Measurements from ENCODE around the gene COQ10A.

COQ10A gene

DNA sequence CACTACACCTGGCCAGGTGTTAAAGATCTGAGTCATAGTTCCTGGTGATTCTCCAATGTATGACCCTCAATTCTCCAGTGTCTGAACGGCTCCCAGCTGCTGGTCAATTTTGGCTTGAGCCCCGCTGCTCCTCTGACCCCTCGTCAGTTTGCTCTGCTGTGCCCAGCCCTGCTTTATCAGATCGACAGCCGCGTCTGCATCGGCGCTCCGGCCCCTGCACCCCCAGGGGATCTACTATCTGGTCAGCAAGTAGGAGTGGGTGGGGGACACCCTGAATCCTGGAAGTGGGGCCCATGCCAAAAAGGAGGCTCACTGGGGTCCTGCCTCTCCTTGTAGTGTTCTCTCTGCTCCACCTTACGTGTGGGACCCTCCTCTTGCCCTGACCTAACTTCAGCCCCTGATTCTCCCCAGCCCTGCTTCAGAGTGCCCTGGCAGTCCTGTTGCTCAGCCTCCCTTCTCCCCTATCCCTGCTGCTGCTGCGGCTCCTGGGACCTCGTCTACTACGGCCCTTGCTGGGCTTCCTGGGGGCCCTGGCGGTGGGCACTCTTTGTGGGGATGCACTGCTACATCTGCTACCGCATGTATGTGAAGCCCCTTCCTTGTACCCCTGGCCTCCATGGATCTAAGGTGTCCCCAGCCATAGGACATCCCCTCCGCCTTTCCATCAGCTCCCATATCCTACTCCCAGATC, 31.9 kb upstream of the COQ10A start:
- TF ChIP-seq, protein P1, sequence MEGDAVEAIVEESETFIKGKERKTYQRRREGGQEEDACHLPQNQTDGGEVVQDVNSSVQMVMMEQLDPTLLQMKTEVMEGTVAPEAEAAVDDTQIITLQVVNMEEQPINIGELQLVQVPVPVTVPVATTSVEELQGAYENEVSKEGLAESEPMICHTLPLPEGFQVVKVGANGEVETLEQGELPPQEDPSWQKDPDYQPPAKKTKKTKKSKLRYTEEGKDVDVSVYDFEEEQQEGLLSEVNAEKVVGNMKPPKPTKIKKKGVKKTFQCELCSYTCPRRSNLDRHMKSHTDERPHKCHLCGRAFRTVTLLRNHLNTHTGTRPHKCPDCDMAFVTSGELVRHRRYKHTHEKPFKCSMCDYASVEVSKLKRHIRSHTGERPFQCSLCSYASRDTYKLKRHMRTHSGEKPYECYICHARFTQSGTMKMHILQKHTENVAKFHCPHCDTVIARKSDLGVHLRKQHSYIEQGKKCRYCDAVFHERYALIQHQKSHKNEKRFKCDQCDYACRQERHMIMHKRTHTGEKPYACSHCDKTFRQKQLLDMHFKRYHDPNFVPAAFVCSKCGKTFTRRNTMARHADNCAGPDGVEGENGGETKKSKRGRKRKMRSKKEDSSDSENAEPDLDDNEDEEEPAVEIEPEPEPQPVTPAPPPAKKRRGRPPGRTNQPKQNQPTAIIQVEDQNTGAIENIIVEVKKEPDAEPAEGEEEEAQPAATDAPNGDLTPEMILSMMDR (IDR thresholded peaks at IDR 0.05; ENCODE audit: extremely low read depth, missing control alignments), result no peak
- DNase-seq (ENCODE audit: low spot score), result no peak

DNA sequence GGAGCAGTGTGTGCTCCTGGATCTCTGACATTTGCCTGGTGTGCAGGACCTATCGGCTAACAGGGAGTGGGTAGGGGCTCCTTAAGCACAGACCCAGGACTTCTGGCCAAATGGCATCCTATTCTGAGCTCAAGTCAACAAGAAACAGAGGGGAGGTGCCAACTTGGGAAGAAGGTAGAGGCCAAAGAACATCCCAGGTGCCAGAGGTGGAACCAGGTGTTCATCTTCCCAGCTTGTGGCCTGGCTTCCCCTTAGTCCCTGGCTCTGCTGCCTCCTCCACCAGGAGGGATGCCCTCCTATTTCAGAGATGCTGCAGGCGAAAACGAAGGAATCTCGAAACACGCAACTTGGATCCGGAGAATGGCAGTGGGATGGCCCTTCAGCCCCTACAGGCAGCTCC, 30.7 kb upstream of the COQ10A start:
- DNase-seq (ENCODE audit: low spot score), result no peak
- TF ChIP-seq, protein P1 (IDR thresholded peaks at IDR 0.05; ENCODE audit: extremely low read depth, missing control alignments), result no peak

DNA sequence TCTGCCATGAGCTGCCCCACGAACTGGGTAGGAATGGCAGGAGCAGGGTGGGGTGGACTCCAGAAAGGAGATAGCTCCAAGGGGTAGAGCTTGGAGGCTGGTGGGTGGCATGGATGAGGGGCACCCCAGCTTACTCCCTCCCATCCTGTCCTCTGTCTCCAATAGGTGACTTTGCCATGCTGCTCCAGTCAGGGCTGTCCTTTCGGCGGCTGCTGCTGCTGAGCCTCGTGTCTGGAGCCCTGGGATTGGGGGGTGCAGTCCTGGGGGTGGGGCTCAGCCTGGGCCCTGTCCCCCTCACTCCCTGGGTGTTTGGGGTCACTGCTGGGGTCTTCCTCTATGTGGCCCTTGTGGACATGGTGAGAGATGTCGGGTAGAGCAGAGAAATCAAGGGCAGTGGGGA, 29.8 kb upstream of the COQ10A start:
- no peak for DNase-seq (ENCODE audit: low spot score)
- TF ChIP-seq, protein P1 (IDR thresholded peaks at IDR 0.05; ENCODE audit: extremely low read depth, missing control alignments), result no peak

DNA sequence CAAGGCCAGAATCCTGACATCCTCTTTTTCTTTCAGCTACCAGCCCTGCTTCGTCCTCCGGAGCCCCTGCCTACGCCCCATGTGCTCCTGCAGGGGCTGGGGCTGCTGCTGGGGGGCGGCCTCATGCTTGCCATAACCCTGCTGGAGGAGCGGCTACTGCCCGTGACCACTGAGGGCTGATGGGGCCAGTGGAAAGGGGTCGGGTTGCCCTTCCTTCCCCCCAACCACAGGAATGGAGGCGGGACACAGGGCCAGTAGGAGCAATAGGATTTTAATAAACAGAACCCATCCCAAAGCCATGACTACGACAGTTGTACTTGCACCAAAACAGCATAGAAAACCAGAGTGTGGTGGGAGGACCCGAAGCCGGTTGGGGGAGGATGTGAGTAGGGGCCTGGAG, 29.2 kb upstream of the COQ10A start:
- TF ChIP-seq, protein P1 (IDR thresholded peaks at IDR 0.05; ENCODE audit: extremely low read depth, missing control alignments), result no peak
- no peak for DNase-seq (ENCODE audit: low spot score)

DNA sequence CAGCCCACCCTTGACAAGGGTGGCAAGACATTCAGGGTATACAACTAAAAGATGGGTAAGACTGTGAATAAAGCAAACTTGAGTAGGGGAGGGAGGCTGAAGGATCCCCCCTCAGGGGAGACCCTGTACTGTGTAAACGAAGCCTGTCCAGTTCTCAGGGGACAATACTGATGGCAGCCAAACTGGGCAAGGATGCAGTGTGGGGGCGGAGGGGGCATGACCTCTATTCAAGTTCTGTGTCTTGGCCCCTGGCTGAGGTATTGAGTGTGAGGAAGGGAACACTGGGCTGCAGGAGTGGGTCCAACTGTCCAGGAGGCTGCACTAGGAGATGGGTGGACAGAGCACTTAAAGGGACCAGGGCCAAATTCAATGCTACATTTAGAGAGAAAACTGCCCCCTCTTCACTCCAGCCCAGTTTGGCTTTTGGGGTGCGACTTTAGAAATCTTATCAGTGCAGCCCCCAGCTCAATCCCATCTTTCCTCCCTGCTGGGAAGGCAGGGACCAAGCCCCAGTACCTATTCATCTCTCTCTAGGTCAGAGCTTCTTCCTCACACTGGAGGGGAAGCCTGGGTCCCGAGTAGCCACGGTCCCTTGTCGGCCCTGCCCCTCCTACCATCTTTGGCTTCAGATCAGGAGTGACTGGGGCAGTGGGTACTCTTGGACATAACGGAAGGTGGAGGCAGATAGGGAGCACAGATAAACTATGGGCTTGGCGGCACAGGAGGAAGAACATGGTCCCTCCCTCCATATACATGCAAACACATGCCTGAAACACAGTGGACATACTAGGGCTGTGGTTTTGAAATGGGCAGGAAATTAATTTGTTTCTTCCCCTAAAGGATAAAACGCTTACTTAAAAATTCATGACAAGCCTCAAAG, 25.1 kb upstream of the COQ10A start:
- TF ChIP-seq, protein P1 (IDR thresholded peaks at IDR 0.05; ENCODE audit: extremely low read depth, missing control alignments), result no peak
- DNase-seq (ENCODE audit: low spot score), result no peak

DNA sequence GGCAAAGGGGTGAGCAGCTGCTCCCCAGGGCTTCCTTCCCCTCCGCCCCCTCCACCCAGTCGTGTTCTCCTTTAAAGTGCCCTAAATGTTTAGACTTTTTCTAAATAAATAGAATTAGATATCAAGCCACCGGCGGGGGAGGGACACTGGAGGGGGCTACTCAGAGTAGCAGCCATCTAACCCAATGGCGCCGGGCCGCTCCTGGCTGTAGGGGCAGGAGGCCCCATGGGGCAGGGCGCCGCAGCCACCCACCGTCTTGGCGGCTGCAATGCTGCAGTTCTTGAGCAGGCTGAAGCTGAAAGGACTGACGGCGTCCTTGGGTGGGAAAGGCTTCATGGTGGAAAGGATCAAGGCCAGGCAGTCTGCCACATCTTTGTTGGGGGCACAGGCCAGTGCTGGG, 23.8 kb upstream of the COQ10A start:
- TF ChIP-seq, protein P1 (IDR thresholded peaks at IDR 0.05; ENCODE audit: extremely low read depth, missing control alignments), result no peak

DNA sequence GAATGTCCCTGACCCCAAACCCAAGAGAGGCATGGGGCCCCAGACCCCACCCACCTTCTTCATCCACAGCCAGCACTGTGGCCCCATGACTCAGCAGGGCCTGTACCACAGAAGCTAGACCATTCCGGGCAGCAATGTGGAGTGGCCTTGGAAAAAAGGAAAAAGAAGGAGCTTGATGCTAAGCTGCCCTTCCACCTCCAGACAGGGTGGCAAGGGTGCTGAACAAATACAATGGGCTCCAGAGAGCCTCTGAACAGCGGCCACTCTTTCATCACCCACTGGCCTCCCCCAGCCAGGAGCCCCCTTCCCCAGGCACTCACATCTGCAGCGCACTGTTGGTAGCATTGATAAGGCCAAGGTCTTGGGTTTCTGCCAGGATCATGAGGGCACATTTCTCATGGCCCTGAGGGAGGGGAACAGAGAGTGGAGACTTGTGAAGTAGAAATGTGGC, 23.0 kb upstream of the COQ10A start:
- TF ChIP-seq, protein P1 (IDR thresholded peaks at IDR 0.05; ENCODE audit: extremely low read depth, missing control alignments), result no peak
- no peak for DNase-seq (ENCODE audit: low spot score)

More for the DNA sequence above, 23.8 kb upstream of the COQ10A start:
- DNase-seq (ENCODE audit: low spot score), result no peak
